Ishikawa (cell line): ENCODE results near the gene KRTAP10-11.
"Not testable (repeated sequence)": the region's sequence is repeated elsewhere in the genome, so short reads cannot be mapped to it uniquely, and the experiment has no call there.

Experiments used
- CEBPB ChIP-seq: IDR thresholded peaks from 2 replicates; pipeline ENCODE4 v1.6.1; 2012
- EGR1 ChIP-seq: IDR thresholded peaks from 2 replicates; pipeline ENCODE4 v1.6.1; 2012
- EP300 ChIP-seq: IDR thresholded peaks from 2 replicates; pipeline ENCODE4 v1.6.1; 2012; ENCODE audit warnings: borderline replicate concordance
- FOXM1 ChIP-seq: IDR thresholded peaks from 2 replicates; pipeline ENCODE4 v1.6.1; 2012; ENCODE audit warnings: low read depth, borderline replicate concordance
- NFIC ChIP-seq: IDR thresholded peaks from 2 replicates; pipeline ENCODE4 v1.6.1; 2012
- RAD21 ChIP-seq: IDR thresholded peaks from 2 replicates; pipeline ENCODE4 v1.6.1; 2012; ENCODE audit warnings: low read depth
- TAF1 ChIP-seq: IDR thresholded peaks from 2 replicates; pipeline ENCODE4 v1.6.1; 2012; ENCODE audit warnings: low read depth, mild to moderate bottlenecking
- TCF12 ChIP-seq: IDR thresholded peaks from 2 replicates; pipeline ENCODE4 v1.6.1; 2012; ENCODE audit warnings: low read depth
- TEAD4 ChIP-seq: IDR thresholded peaks from 2 replicates; pipeline ENCODE4 v1.6.1; 2012
- YY1 ChIP-seq: IDR thresholded peaks from 2 replicates; pipeline ENCODE4 v1.6.1; 2012; ENCODE audit warnings: low read depth
- ZBTB7A ChIP-seq: IDR thresholded peaks from 2 replicates; pipeline ENCODE4 v1.6.1; 2012; ENCODE audit warnings: low read depth
- TF ChIP-seq, protein P1 (sequence below): IDR thresholded peaks from 2 replicates; pipeline ENCODE4 v1.6.1; 2012; ENCODE audit warnings: low read depth, mild to moderate bottlenecking
- TF ChIP-seq, protein P2 (sequence below): IDR thresholded peaks from 2 replicates; pipeline ENCODE4 v1.6.1; 2012
- TF ChIP-seq, protein P3 (sequence below): IDR thresholded peaks from 2 replicates; pipeline ENCODE4 v1.6.1; 2012

KRTAP10-11 gene, protein sequence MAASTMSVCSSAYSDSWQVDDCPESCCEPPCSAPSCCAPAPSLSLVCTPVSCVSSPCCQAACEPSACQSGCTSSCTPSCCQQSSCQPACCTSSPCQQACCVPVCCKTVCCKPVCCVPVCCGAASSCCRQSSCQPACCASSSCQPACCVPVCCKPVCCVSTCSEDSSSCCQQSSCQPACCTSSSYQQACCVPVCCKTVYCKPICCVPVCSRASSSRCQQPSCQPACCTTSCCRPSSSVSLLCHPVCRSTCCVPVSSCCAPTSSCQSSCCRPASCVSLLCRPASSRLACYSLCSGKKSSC

DNA sequence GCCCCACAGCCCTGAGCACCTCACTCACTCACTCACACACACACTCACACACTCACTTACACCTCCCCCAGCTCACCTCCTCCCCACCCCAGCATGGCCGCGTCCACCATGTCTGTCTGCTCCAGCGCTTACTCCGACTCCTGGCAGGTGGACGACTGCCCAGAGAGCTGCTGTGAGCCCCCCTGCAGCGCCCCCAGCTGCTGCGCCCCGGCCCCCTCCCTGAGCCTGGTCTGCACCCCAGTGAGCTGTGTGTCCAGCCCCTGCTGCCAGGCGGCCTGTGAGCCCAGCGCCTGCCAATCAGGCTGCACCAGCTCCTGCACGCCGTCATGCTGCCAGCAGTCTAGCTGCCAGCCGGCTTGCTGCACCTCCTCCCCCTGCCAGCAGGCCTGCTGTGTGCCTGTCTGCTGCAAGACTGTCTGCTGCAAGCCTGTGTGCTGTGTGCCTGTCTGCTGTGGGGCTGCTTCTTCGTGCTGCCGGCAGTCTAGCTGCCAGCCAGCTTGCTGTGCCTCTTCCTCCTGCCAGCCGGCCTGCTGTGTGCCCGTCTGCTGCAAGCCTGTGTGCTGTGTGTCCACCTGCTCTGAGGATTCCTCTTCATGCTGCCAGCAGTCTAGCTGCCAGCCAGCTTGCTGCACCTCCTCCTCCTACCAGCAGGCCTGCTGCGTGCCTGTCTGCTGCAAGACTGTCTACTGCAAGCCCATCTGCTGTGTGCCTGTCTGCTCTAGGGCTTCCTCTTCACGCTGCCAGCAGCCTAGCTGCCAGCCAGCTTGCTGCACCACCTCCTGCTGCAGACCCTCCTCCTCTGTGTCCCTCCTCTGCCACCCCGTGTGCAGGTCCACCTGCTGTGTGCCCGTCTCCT lies at the start of gene KRTAP10-11:
Gene KRTAP10-11 (plus strand): TSS at position 49 of the 856 bp plus-strand sequence. CDS start 45 bp downstream, at position 94.
- TF ChIP-seq, protein P1, sequence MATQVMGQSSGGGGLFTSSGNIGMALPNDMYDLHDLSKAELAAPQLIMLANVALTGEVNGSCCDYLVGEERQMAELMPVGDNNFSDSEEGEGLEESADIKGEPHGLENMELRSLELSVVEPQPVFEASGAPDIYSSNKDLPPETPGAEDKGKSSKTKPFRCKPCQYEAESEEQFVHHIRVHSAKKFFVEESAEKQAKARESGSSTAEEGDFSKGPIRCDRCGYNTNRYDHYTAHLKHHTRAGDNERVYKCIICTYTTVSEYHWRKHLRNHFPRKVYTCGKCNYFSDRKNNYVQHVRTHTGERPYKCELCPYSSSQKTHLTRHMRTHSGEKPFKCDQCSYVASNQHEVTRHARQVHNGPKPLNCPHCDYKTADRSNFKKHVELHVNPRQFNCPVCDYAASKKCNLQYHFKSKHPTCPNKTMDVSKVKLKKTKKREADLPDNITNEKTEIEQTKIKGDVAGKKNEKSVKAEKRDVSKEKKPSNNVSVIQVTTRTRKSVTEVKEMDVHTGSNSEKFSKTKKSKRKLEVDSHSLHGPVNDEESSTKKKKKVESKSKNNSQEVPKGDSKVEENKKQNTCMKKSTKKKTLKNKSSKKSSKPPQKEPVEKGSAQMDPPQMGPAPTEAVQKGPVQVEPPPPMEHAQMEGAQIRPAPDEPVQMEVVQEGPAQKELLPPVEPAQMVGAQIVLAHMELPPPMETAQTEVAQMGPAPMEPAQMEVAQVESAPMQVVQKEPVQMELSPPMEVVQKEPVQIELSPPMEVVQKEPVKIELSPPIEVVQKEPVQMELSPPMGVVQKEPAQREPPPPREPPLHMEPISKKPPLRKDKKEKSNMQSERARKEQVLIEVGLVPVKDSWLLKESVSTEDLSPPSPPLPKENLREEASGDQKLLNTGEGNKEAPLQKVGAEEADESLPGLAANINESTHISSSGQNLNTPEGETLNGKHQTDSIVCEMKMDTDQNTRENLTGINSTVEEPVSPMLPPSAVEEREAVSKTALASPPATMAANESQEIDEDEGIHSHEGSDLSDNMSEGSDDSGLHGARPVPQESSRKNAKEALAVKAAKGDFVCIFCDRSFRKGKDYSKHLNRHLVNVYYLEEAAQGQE: not testable (repeated sequence)
- not testable (repeated sequence) for TF ChIP-seq EP300, TAF1

DNA sequence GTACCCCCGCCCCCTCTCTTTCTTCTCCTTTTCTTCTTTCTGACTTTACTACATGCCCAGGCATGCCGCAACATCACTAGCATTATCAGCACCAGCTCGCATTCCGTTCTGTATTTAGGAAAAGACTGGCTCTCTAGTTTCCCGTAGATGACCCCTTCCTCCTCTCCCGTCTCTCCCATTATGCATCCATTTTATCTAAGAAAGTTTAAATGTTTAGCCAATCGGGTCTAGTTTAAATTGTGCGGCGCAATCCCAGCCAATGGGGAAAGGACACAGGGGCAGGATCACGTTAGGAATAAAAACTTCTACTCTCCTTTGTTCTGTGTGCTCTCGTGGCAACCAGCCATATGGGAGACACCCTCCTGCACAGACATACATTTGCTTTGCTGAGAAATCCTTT lies 48.2 kb upstream of the KRTAP10-11 start:
- TF ChIP-seq, protein P2, sequence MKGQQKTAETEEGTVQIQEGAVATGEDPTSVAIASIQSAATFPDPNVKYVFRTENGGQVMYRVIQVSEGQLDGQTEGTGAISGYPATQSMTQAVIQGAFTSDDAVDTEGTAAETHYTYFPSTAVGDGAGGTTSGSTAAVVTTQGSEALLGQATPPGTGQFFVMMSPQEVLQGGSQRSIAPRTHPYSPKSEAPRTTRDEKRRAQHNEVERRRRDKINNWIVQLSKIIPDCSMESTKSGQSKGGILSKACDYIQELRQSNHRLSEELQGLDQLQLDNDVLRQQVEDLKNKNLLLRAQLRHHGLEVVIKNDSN: no peak
- TF ChIP-seq EGR1 (no peak), CEBPB (no peak), TCF12 (no peak), TAF1 (no peak), EP300 (no peak)
- TF ChIP-seq, protein P3, sequence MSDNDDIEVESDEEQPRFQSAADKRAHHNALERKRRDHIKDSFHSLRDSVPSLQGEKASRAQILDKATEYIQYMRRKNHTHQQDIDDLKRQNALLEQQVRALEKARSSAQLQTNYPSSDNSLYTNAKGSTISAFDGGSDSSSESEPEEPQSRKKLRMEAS: no peak

DNA sequence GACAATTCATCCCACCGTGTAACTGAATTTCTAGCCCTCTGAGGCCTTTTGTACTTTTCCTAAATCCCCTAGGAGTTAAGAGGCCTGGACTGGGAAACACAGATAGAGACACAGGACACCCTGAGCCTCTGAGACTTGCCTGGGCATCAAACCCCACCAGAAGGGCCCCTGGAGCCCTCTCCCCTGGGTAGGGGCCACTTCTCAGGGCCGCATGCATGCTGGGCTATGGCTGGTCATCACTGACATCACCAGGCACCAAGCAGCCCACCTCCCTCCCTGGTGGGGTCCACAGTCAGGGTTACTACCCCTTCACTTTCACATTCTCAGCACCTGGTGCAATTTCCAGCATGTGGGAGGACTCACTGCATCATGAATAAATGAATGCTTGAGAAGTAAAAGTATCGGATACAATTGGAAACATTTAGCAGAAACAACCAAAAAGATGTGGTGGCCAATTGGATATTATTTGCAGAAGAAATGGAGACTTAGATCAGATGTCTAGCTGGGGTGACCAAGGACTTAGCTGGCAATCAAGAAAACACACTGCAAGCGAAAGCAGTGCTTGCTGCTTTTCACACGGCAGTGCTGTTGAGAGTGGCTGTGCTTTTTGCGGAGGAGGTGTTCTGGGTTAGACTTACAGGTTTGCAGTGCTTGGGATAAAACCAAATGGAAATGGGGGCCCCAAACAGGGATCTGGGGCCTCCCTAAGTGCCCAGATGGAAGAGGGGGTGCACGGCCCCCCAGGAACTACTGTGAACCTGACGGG lies 46.8 kb upstream of the KRTAP10-11 start:
- TF ChIP-seq, protein P3: no peak
- no peak for TF ChIP-seq TEAD4
- no peak for TF ChIP-seq CEBPB
- TF ChIP-seq NFIC: no peak
- TF ChIP-seq FOXM1: no peak
- TF ChIP-seq, protein P2: no peak
- no peak for TF ChIP-seq RAD21
- no peak for TF ChIP-seq YY1

DNA sequence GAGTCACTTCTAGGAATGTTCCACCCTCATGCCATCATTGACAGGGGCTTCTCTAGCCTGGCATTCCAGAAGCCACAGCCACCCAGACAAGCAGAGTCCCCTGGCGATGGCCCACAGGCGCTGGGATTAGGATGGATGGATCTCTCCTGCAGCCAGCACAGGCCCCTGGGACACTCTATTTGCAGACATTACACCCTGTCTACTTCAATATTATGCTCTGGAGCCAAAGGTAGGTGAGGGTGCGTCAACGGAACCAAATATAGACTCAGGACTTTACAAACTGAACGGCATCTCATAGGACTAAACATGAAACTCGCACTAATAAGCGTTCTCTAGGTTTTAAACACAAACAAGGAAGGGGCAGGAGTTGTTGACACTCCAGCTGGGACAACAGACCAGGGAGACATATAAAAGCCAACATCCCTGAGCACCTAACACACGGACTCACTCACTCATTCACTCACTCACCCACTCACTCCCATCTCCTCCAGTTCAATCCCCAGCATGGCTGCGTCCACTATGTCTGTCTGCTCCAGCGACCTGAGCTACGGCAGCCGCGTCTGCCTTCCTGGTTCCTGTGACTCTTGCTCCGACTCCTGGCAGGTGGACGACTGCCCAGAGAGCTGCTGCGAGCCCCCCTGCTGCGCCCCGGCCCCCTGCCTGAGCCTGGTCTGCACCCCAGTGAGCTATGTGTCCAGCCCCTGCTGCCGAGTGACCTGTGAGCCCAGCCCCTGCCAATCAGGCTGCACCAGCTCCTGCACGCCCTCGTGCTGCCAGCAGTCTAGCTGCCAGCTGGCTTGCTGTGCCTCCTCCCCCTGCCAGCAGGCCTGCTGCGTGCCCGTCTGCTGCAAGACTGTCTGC lies 45.9 kb upstream of the KRTAP10-11 start, which contains the start of gene KRTAP10-7:
Gene KRTAP10-7 (plus strand): TSS at position 480 of the 861 bp plus-strand sequence. CDS start 25 bp downstream, at position 505.
- TF ChIP-seq NFIC: peak; percentile 56; the same call in 1 of the 2 replicates

DNA sequence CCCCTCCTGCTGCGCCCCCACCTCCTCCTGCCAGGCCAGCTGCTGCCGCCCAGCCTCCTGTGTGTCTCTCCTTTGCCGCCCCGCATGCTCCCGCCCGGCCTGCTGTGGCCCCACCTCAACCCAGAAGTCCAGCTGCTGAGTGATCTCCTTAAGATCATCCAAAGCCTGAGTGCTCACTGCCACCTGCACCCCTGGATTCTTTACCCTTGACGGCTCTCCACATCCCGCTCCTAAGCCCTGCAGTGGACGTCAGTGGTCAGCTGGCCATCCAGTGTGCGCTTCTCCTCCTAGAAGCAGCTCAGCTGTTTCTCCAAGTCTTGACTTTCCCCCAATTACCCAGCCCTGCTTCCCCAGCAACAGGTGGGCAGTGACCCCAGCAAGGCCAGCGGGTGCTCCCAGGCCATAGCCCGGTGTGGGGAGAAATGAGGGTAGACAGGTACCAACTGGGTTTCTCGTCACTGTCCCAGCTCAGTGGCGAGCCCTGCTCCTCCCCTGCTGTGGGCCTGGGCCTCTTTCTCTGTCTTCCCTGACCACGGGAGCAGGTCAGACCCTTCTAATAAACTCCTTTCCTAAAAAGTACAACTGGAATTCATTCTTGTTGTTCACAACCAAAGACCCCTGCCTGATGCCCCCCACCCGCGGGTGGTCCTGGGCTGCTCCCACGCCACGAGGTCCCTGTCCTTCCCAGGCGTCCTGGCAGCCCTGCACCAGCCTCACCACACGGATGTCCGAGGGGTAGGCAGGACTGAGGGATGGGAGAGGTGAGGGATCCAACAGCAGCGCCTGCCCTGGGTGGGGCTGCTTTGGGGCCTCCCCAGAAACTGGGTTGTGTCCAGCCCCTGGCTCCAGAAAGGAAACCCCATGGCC lies 44.4 kb upstream of the KRTAP10-11 start:
- TF ChIP-seq FOXM1: no peak
- TF ChIP-seq ZBTB7A: no peak
- no peak for TF ChIP-seq TEAD4
- TF ChIP-seq NFIC: no peak
- no peak for TF ChIP-seq TCF12
- no peak for TF ChIP-seq EGR1

DNA sequence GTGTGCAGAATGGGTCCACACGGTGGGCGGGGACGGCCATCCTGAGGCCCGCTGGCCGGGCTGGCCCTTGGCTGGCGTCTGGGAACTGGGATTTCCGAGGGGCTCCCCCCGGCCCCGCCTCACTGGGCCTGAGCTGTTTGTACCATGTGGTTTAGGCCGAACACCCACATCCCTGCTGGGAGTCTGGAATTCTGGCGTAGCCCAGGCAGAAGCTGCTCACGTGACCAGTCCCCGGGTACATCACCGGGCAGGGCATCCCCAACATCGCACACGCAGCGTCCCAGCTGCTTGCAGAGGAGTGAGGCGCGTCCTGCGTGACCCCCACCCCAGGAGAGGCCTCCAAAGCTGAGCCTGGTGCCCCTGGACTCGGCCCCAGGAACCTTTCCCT lies 43.8 kb upstream of the KRTAP10-11 start:
- TF ChIP-seq, protein P2: peak; percentile 52; the same call in 1 of the 2 replicates
- no peak for TF ChIP-seq EP300
